MCF 10A (cell line): ENCODE results near the gene CCDC142. TPM values are rescaled to one million over a fixed set of nuclear protein-coding genes. Genes with fewer than 3 reads are reported as not detected.
A peak's percentile ranks its signal among the peaks of the same experiment; 100 is the strongest.

Source experiments
- BruUV-seq: library from RNA; stranded (reverse); fragments of 400-500 nt; replicated peaks from 2 replicates; lab custom pipeline; 2021; lab: Mats Ljungman, UMichigan
- CTCF ChIA-PET: fragments of 300-600 bp; sonication (Branson Sonifier 250); formaldehyde crosslinking; extraction: SDS; loops from one replicate; lab custom pipeline; 2021; ENCODE audit warnings: antibody characterized with exemption, inconsistent platforms; lab: Yijun Ruan, JAX
- POLR2A ChIA-PET: fragments of 300-600, 350-650 bp; sonication (Branson Sonifier 250); formaldehyde crosslinking; extraction: SDS; loops from one replicate; lab custom pipeline; 2020; ENCODE audit warnings: antibody characterized with exemption, inconsistent platforms; lab: Yijun Ruan, JAX
- DNase-seq: peaks from one replicate; pipeline ENCODE4 v3.0.0-alpha.2; 2018; ENCODE audit not compliant: unreplicated experiment
- H3K27ac Mint-ChIP-seq: one replicate; pipeline ENCODE4 v1.8.0; 2022; ENCODE audit warnings: mild to moderate bottlenecking, low read depth, mixed read lengths; ENCODE audit not compliant: unreplicated experiment
- H3K27me3 Mint-ChIP-seq: one replicate; pipeline ENCODE4 v1.8.0; 2022; ENCODE audit warnings: mixed read lengths; ENCODE audit not compliant: insufficient read depth, unreplicated experiment
- H3K36me3 Mint-ChIP-seq: one replicate; pipeline ENCODE4 v1.8.0; 2022; ENCODE audit warnings: mild to moderate bottlenecking, moderate library complexity, mixed read lengths; ENCODE audit not compliant: insufficient read depth, unreplicated experiment
- H3K4me1 Mint-ChIP-seq: one replicate; pipeline ENCODE4 v1.8.0; 2022; ENCODE audit warnings: mixed read lengths; ENCODE audit not compliant: insufficient read depth, unreplicated experiment
- H3K4me3 Mint-ChIP-seq: one replicate; pipeline ENCODE4 v1.8.0; 2022; ENCODE audit warnings: mild to moderate bottlenecking, moderate library complexity, mixed read lengths; ENCODE audit not compliant: unreplicated experiment
- H3K9me3 Mint-ChIP-seq: one replicate; pipeline ENCODE4 v1.8.0; 2022; ENCODE audit warnings: mixed read lengths; ENCODE audit not compliant: unreplicated experiment
- intact Hi-C: fragments of 100-400 bp; cut with micrococcal nuclease; formaldehyde crosslinking; loops from 2 replicates; pipeline ENCODE4 v1.14.1; 2022
- total RNA-seq: library from RNA; stranded (reverse); gene quantifications from 2 replicates; pipeline ENCODE4 v1.2.3, GENCODE V29; 2022
- TF ChIP-seq, protein P1 (sequence below): fragments of 200-600 bp; IDR thresholded peaks from one replicate; pipeline ENCODE4 v1.8.0; 2022; ENCODE audit warnings: antibody characterized with exemption, mild to moderate bottlenecking; ENCODE audit not compliant: unreplicated experiment

The CCDC142 gene
- total RNA-seq, 1 experiment from 2014 or later, result 10.1 TPM

DNA sequence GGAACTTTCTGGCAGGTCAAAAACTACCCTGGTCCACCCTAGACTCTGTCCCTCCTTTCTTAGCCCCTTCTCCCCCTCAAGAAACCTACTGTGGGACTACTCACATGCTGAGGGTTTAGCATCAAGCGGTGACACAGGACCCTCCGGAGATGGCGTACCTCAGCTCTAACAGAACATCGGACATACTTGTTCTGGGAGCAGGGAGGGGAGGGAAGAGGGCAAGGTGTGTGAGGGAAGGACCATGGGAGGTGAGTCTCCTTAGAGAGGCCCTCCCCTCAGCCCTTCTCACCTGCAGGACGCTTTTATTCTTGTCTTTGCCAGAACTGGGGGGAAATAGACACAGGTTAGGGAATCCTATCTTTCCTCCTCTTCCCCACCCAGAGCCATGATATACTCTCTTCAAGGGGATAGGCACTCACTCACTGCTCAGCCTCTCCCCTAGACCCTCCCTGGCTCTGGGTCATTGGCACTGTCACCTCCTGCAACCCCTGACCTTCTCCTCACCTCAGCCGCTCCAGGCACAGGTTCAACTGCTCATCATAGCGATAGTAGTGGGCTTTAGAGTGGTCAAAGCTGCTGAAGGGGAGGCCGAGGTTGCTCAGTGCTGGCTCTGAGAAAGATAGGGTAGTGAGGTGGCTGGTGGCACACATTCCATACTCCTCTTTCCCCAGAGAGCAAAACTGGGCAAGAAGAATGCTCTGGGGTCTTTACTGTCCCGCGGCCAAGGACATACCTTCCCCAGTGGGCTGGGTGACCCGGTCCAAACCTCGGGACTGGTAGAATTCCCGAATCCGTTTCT, 22.8 kb upstream of the CCDC142 start:
- CTCF ChIA-PET, result interaction anchor here (0.6 to 3.5 kb wide), 7 partner anchors 15 to 1049 kb away, joined by 3 to 18 read pairs (median 4); partner anchors contain the start of genes CCDC142 and TTC31

DNA sequence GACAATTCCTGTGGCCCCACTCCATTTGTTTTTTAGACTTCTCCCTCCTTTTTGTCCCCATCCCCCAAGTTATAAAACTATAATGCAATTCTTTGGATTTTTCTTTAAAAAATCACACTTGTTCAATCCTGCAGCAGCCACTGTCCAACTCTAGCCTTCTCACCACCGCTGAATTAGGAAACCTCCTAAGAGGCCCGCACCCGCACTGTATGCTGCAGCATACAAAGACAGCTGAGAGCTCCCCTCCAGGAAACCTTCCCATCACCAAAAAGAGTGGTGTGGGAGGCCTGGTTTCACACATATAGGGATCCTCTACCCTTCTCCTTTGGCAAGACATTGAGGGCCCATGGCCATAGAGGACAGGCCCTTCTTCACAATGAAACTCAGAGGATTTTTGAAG, 21.8 kb upstream of the CCDC142 start:
- Mint-ChIP-seq H3K4me1 (peaks cover 28% of the 10 kb centered on the region), H3K4me3 (peak overlapping the region; percentile 88), H3K36me3 (peaks cover 52% of the 10 kb centered on the region), H3K27me3 (no peaks in the 10 kb centered on the region), H3K27ac (no peak overlapping the region), H3K9me3 (no peaks in the 10 kb centered on the region)
- no peak for DNase-seq
- BruUV-seq, result no TSS peak
- TF ChIP-seq, protein P1, sequence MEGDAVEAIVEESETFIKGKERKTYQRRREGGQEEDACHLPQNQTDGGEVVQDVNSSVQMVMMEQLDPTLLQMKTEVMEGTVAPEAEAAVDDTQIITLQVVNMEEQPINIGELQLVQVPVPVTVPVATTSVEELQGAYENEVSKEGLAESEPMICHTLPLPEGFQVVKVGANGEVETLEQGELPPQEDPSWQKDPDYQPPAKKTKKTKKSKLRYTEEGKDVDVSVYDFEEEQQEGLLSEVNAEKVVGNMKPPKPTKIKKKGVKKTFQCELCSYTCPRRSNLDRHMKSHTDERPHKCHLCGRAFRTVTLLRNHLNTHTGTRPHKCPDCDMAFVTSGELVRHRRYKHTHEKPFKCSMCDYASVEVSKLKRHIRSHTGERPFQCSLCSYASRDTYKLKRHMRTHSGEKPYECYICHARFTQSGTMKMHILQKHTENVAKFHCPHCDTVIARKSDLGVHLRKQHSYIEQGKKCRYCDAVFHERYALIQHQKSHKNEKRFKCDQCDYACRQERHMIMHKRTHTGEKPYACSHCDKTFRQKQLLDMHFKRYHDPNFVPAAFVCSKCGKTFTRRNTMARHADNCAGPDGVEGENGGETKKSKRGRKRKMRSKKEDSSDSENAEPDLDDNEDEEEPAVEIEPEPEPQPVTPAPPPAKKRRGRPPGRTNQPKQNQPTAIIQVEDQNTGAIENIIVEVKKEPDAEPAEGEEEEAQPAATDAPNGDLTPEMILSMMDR, result no peak
- intact Hi-C loops, result no loop called here
- POLR2A ChIA-PET, result interaction anchor here (0.6 to 8.6 kb wide), 3 partner anchors 25 to 327 kb away, joined by 3 to 135 read pairs (median 3); partner anchors contain the start of genes AUP1, DQX1 and HTRA2
- CTCF ChIA-PET, result interaction anchor here (1.0 to 4.5 kb wide), 2 partner anchors 21 to 83 kb away, joined by 4 to 22 read pairs; no protein-coding TSS in a partner anchor

More for the DNA sequence above, 22.8 kb upstream of the CCDC142 start:
- Mint-ChIP-seq H3K9me3 (no peaks in the 10 kb centered on the region), H3K4me1 (peaks cover 28% of the 10 kb centered on the region), H3K4me3 (peak overlapping the region; percentile 88), H3K27ac (no peak overlapping the region), H3K36me3 (peaks cover 46% of the 10 kb centered on the region), H3K27me3 (no peaks in the 10 kb centered on the region)
- BruUV-seq, result no TSS peak
- POLR2A ChIA-PET, result interaction anchor here (0.6 to 8.6 kb wide), 7 partner anchors 13 to 326 kb away, joined by 3 to 135 read pairs (median 6); partner anchors contain the start of genes AUP1, DQX1, HTRA2 and RTKN
- TF ChIP-seq, protein P1, result no peak
- DNase-seq, result no peak
- intact Hi-C loops, result no loop called here

DNA sequence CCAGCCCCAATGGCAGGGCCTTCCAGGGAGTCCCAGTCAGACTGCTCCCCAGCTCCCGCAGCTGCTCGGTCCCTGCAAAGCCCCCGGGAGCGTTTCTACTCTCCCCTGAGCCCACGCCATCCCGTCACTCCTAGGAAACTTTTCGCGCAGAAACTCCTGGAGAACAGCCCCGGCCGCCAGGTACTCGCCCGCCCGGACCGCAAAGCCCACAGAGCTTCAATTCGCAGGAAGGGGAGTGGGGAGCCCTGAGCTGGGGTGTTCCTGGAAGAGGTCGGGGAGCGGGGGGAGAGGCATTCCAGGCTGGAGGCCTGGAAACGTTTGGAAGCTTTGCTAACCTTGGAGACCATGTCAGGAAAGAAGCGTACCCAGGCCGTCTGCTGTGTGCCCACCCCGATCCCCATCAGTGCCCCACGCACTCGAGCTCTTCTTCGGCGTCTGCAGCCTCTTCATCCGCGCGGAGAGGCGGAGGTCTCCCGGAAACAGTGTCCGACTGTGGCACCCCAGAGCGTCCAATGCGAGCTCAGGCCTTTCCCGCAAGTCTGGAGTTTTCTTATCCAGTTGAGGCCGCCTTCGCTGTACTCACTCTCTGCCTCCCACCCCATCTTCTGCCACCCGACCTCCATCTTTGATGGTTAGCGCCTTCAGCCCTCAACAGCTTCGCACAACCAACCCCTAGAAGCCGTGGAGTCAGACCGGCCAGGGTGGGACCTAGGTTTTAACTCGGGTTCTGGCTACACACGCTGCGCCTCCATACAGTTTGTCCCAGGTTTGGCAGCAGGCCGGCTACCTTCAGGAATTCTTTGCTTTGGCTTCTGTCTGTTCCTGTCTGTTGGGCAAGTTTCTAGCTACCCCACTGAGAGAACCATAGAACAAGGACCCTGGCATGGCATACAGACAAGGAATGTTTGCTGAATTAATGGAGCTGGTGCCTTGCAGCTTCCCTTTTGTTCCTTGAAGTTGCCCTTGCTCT, 21.0 kb upstream of the CCDC142 start:
- no TSS peak for BruUV-seq
- Mint-ChIP-seq H3K4me1 (peaks cover 31% of the 10 kb centered on the region), H3K27me3 (peaks cover 7% of the 10 kb centered on the region), H3K9me3 (no peaks in the 10 kb centered on the region), H3K4me3 (no peak overlapping the region), H3K36me3 (peaks cover 52% of the 10 kb centered on the region), H3K27ac (no peak overlapping the region)
- ChIA-PET CTCF (interaction anchor here (1.0 to 4.5 kb wide), 2 partner anchors 20 to 84 kb away, joined by 4 to 22 read pairs; no protein-coding TSS in a partner anchor), POLR2A (interaction anchor here (0.6 to 8.6 kb wide), 4 partner anchors 11 to 64 kb away, joined by 3 to 135 read pairs (median 4); partner anchors contain the start of genes AUP1, DQX1 and HTRA2)
- no peak for DNase-seq
- intact Hi-C loops, result no loop called here
- TF ChIP-seq, protein P1, result no peak
